ENCODE results near the gene RGL3.

Gene RGL3

GRCh38 chr19:11404588-11405222, 14.4 kb downstream of the RGL3 start:
- Histone ChIP-seq H3K27ac (replicated peaks) (no peak overlapping the region), H3K27me3 (ENCODE audit: insufficient read depth, poor library complexity, severe bottlenecking) (no peaks in the 10 kb centered on the region), H3K4me3 (replicated peaks; ENCODE audit: insufficient read depth, low read length) (no peak overlapping the region)
- DNase-seq (ENCODE audit: low read depth in 1 of 2, low spot score in 1 of 2) = no peak
- TF ChIP-seq REST (IDR thresholded peaks at IDR 0.05; ENCODE audit: insufficient replicate concordance, low read depth) = no peak
- TF ChIP-seq GABPA (IDR thresholded peaks at IDR 0.05; ENCODE audit: low read depth) = no peak
- no peak for TF ChIP-seq POLR2AphosphoS5 (IDR thresholded peaks at IDR 0.05; ENCODE audit: low read depth)
- no peak for TF ChIP-seq SPI1 (IDR thresholded peaks at IDR 0.05; ENCODE audit: borderline replicate concordance, low read depth)
- no peak for TF ChIP-seq CTCF (IDR thresholded peaks at IDR 0.05; ENCODE audit: insufficient read depth, low read length)

GRCh38 chr19:11401808-11402543, 17.1 kb downstream of the RGL3 start:
- no peak for DNase-seq (ENCODE audit: low read depth in 1 of 2, low spot score in 1 of 2)
- Histone ChIP-seq H3K27ac (replicated peaks) (no peak overlapping the region), H3K4me3 (replicated peaks; ENCODE audit: insufficient read depth, low read length) (no peak overlapping the region), H3K27me3 (ENCODE audit: insufficient read depth, poor library complexity, severe bottlenecking) (no peaks in the 10 kb centered on the region)
- no peak for TF ChIP-seq CTCF (IDR thresholded peaks at IDR 0.05; ENCODE audit: insufficient read depth, low read length)
- no peak for TF ChIP-seq REST (IDR thresholded peaks at IDR 0.05; ENCODE audit: insufficient replicate concordance, low read depth)
- no peak for TF ChIP-seq SPI1 (IDR thresholded peaks at IDR 0.05; ENCODE audit: borderline replicate concordance, low read depth)
- TF ChIP-seq GABPA (IDR thresholded peaks at IDR 0.05; ENCODE audit: low read depth) = no peak

GRCh38 chr19:11400798-11401197, 18.3 kb downstream of the RGL3 start:
- no peak for TF ChIP-seq CTCF (IDR thresholded peaks at IDR 0.05; ENCODE audit: insufficient read depth, low read length)
- Histone ChIP-seq H3K27ac (replicated peaks) (no peak overlapping the region), H3K27me3 (ENCODE audit: insufficient read depth, poor library complexity, severe bottlenecking) (no peaks in the 10 kb centered on the region), H3K4me3 (replicated peaks; ENCODE audit: insufficient read depth, low read length) (no peak overlapping the region)
- DNase-seq (ENCODE audit: low read depth in 1 of 2, low spot score in 1 of 2) = no peak
